Naive thymus-derived CD4-positive, alpha-beta T cell (primary cell): Measurements from ENCODE around the gene FRAS1. TPM values are rescaled to one million over a fixed set of nuclear protein-coding genes. Genes with fewer than 3 reads are reported as not detected.

Source experiments
- ATAC-seq: fragments of 150-1000 bp; cut with Tn5 transposase; 2 replicates; pipeline ENCODE4 v1.10.0; 2021; ENCODE audit warnings: mild to moderate bottlenecking, moderate library complexity
- CTCF ChIA-PET: fragments of 350-600 bp; sonication (Branson Sonifier 250); formaldehyde crosslinking; loops from one replicate; lab custom pipeline; 2021; ENCODE audit warnings: antibody characterized with exemption; lab: Charles Lee
- POLR2A ChIA-PET: fragments of 350-600 bp; sonication (Branson Sonifier 250); formaldehyde crosslinking; loops from one replicate; lab custom pipeline; 2021; ENCODE audit warnings: antibody characterized with exemption, inconsistent platforms; lab: Charles Lee
- DNase-seq, 9 donors: peaks; one replicate each; pipeline versions ENCODE4 v3.0.0 to v3.0.0-alpha.2; 2020 to 2022; ENCODE audit warnings: mixed read lengths in 1 of 9
- H3K27ac ChIP-seq: one replicate; pipeline ENCODE4 v1.7.0; 2013; ENCODE audit warnings: mild to moderate bottlenecking, low read depth, low read length, moderate library complexity
- H3K27me3 ChIP-seq, 2 donors: one replicate each; pipeline ENCODE4 v1.7.0; 2013; ENCODE audit warnings: low read length in 2 of 2, mild to moderate bottlenecking in 2 of 2, moderate library complexity in 2 of 2; ENCODE audit not compliant: control insufficient read depth in 2 of 2, insufficient read depth in 2 of 2
- H3K36me3 ChIP-seq, 3 experiments: 1 replicate in 2 of 3; 2 replicates in 1 of 3; pipeline ENCODE4 v1.7.0; 2013; ENCODE audit warnings: low read length in 3 of 3, mild to moderate bottlenecking in 3 of 3, moderate library complexity in 1 of 3; ENCODE audit not compliant: insufficient read depth in 3 of 3, control insufficient read depth in 2 of 3
- H3K4me1 ChIP-seq, 2 donors: one replicate each; pipeline ENCODE4 v1.7.0; 2013; ENCODE audit warnings: low read length in 2 of 2, mild to moderate bottlenecking in 2 of 2, moderate library complexity in 1 of 2; ENCODE audit not compliant: control insufficient read depth in 2 of 2, insufficient read depth in 2 of 2
- H3K4me3 ChIP-seq: 2 replicates; pipeline ENCODE4 v1.7.0; 2013; ENCODE audit warnings: mild to moderate bottlenecking, low read length
- H3K9me3 ChIP-seq, 3 experiments: 1 replicate in 2 of 3; 2 replicates in 1 of 3; pipeline ENCODE4 v1.7.0; 2013; ENCODE audit warnings: low read length in 3 of 3; ENCODE audit not compliant: control insufficient read depth in 2 of 3
- H3K27ac Mint-ChIP-seq, 9 donors: one replicate each; pipeline ENCODE4 v1.8.0; 2020 to 2022; ENCODE audit warnings: mixed read lengths in 9 of 9, mild to moderate bottlenecking in 8 of 9, moderate library complexity in 5 of 9, inconsistent platforms in 2 of 9
- H3K27me3 Mint-ChIP-seq, 5 donors: one replicate each; pipeline ENCODE4 v1.8.0; 2021 to 2022; ENCODE audit warnings: mixed read lengths in 5 of 5, mild to moderate bottlenecking in 1 of 5
- H3K36me3 Mint-ChIP-seq, 5 donors: one replicate each; pipeline ENCODE4 v1.8.0; 2020 to 2022; ENCODE audit warnings: mixed read lengths in 5 of 5, mild to moderate bottlenecking in 3 of 5, inconsistent platforms in 1 of 5
- H3K4me1 Mint-ChIP-seq, 7 donors: one replicate each; pipeline ENCODE4 v1.8.0; 2020 to 2022; ENCODE audit warnings: mixed read lengths in 7 of 7, mild to moderate bottlenecking in 3 of 7, inconsistent platforms in 1 of 7
- H3K4me3 Mint-ChIP-seq, 10 donors: one replicate each; pipeline ENCODE4 v1.8.0; 2020 to 2022; ENCODE audit warnings: mild to moderate bottlenecking in 10 of 10, mixed read lengths in 10 of 10, moderate library complexity in 6 of 10, inconsistent platforms in 2 of 10
- H3K9me3 Mint-ChIP-seq, 11 donors: one replicate each; pipeline ENCODE4 v1.8.0; 2020 to 2022; ENCODE audit warnings: mixed read lengths in 11 of 11, mild to moderate bottlenecking in 4 of 11, inconsistent platforms in 1 of 11, moderate library complexity in 1 of 11
- intact Hi-C, 2 donors: fragments of 100-400 bp; cut with micrococcal nuclease; formaldehyde crosslinking; loops; one replicate each; pipeline ENCODE4 v1.15.1; 2023
- polyA plus RNA-seq, 2 donors: library from polyadenylated mRNA; unstranded; fragments of 300-500 nt; fragmentation: Illumina TruSeq; gene quantifications; one replicate each; pipeline ENCODE4 v1.2.3, GENCODE V29; 2021
- total RNA-seq, 6 experiments: library from RNA in 5 of 6; stranded (reverse) in 5 of 6; gene quantifications; 1 replicate in 5 of 6; 2 replicates in 1 of 6; pipeline ENCODE4 v1.2.3 and lab custom pipeline; 2021 to 2026

FRAS1 gene
- total and polyA plus RNA-seq, 7 experiments from 2014 or later = 0.02 TPM; not detected in 6

- Mint-ChIP-seq H3K36me3 (no peaks in the 10 kb centered on the region), H3K27ac (no peak overlapping the region), H3K4me3 (no peak overlapping the region), H3K4me1 (no peaks in the 10 kb centered on the region), H3K9me3 (peaks cover 0 to 1% (median 0%) of the 10 kb centered on the region in 11 donors), H3K27me3 (peaks cover 4 to 18% (median 9%) of the 10 kb centered on the region in 5 donors)
- no peak overlapping the region for H3K27ac ChIP-seq
- no peaks in the 10 kb centered on the region for H3K36me3 ChIP-seq
- H3K9me3 ChIP-seq = no peaks in the 10 kb centered on the region
- no peaks in the 10 kb centered on the region for H3K4me1 ChIP-seq
- no peaks in the 10 kb centered on the region for H3K27me3 ChIP-seq
- intact Hi-C loops = no loop called here
- no peak overlapping the region for H3K4me3 ChIP-seq
- ATAC-seq (no peak), DNase-seq (no peak)
- POLR2A ChIA-PET = no interaction called here
- CTCF ChIA-PET = no interaction called here
Observed at GRCh38 chr4:78426972-78427371, 369.8 kb downstream of the FRAS1 start.

DNA sequence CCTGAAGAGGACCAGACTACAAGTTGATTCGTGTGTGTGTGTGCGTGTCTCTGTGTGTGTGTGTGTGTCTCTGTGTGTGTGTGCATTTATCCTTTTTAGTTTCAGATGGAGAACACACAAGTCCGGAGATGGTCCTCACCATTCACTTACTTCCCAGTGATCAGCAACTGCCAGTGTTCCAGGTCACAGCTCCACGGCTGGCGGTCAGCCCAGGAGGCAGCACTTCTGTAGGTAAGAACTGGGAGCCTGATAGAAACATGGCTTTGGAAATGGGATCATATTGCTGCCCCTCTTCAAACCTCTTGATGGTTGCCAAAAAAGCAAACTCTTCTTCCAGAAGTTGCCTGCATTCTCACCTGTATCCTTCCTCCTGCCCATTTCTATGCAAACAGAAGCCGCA is 371.9 kb downstream of the FRAS1 start:
- H3K27me3 Mint-ChIP-seq = peaks cover 0 to 10% (median 4%) of the 10 kb centered on the region in 5 donors
- POLR2A ChIA-PET = no interaction called here
- no peak overlapping the region for H3K4me3 Mint-ChIP-seq
- peaks cover 0 to 1% (median 0%) of the 10 kb centered on the region in 11 donors for H3K9me3 Mint-ChIP-seq
- no peaks in the 10 kb centered on the region for H3K36me3 ChIP-seq
- CTCF ChIA-PET = no interaction called here
- H3K36me3 Mint-ChIP-seq = no peaks in the 10 kb centered on the region
- H3K27me3 ChIP-seq = no peaks in the 10 kb centered on the region
- H3K4me3 ChIP-seq = no peak overlapping the region
- no peak overlapping the region for H3K27ac Mint-ChIP-seq
- no peak overlapping the region for H3K27ac ChIP-seq
- ATAC-seq (no peak), DNase-seq (no peak)
- H3K4me1 ChIP-seq = no peaks in the 10 kb centered on the region
- intact Hi-C loops = no loop called here
- no peaks in the 10 kb centered on the region for H3K9me3 ChIP-seq
- H3K4me1 Mint-ChIP-seq = no peaks in the 10 kb centered on the region

- DNase-seq (no peak), ATAC-seq (no peak)
- POLR2A ChIA-PET = no interaction called here
- Mint-ChIP-seq H3K27ac (no peak overlapping the region), H3K4me1 (no peaks in the 10 kb centered on the region), H3K27me3 (peaks cover 0 to 13% (median 4%) of the 10 kb centered on the region in 5 donors), H3K4me3 (no peak overlapping the region), H3K9me3 (no peaks in the 10 kb centered on the region), H3K36me3 (no peaks in the 10 kb centered on the region)
- no peaks in the 10 kb centered on the region for H3K9me3 ChIP-seq
- H3K27me3 ChIP-seq = no peaks in the 10 kb centered on the region
- H3K27ac ChIP-seq = no peak overlapping the region
- no peaks in the 10 kb centered on the region for H3K4me1 ChIP-seq
- CTCF ChIA-PET = no interaction called here
- H3K4me3 ChIP-seq = no peak overlapping the region
- H3K36me3 ChIP-seq = no peaks in the 10 kb centered on the region
- intact Hi-C loops = no loop called here
Observed at GRCh38 chr4:78432896-78433295, 375.8 kb downstream of the FRAS1 start.

- Mint-ChIP-seq H3K4me1 (peaks cover 0 to 4% (median 0%) of the 10 kb centered on the region in 7 donors), H3K36me3 (no peaks in the 10 kb centered on the region), H3K27me3 (peaks cover 0 to 15% (median 8%) of the 10 kb centered on the region in 5 donors), H3K27ac (no peak overlapping the region), H3K9me3 (no peaks in the 10 kb centered on the region), H3K4me3 (no peak overlapping the region)
- H3K4me3 ChIP-seq = no peak overlapping the region
- ChIA-PET POLR2A (no interaction called here), CTCF (no interaction called here)
- H3K9me3 ChIP-seq = no peaks in the 10 kb centered on the region
- no peaks in the 10 kb centered on the region for H3K4me1 ChIP-seq
- H3K27ac ChIP-seq = no peak overlapping the region
- no peak for DNase-seq
- H3K36me3 ChIP-seq = no peaks in the 10 kb centered on the region
- ATAC-seq = no peak
- intact Hi-C loops = no loop called here
- no peaks in the 10 kb centered on the region for H3K27me3 ChIP-seq
Observed at GRCh38 chr4:78437608-78438088, 380.5 kb downstream of the FRAS1 start.

DNA sequence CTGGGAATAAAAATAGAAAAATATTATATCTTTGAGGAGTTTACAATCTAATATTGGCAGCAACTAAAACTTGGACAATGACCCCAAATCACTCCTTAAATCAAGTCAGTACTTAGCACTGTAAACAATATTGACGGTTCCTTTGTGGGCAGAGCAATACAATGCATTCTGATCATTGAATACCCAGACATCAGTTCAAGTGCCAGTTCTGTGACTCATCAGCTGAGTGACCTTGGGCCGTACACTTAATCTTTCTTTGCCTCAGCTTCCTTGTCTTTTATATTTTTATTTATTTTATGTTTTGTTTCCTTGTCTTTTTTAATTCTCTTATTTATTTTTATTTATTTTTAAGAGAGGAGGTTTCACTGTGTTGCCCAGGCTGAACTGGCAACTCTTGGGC is 382.2 kb downstream of the FRAS1 start:
- ChIA-PET CTCF (no interaction called here), POLR2A (no interaction called here)
- no peaks in the 10 kb centered on the region for H3K36me3 Mint-ChIP-seq
- no peak overlapping the region for H3K4me3 Mint-ChIP-seq
- no peak overlapping the region for H3K27ac Mint-ChIP-seq
- Histone ChIP-seq H3K27ac (no peak overlapping the region), H3K4me1 (no peaks in the 10 kb centered on the region), H3K4me3 (no peak overlapping the region), H3K9me3 (no peaks in the 10 kb centered on the region), H3K36me3 (no peaks in the 10 kb centered on the region), H3K27me3 (no peaks in the 10 kb centered on the region)
- H3K4me1 Mint-ChIP-seq = peaks cover 0 to 4% (median 0%) of the 10 kb centered on the region in 7 donors
- DNase-seq (no peak), ATAC-seq (no peak)
- H3K27me3 Mint-ChIP-seq = peaks cover 0 to 15% (median 8%) of the 10 kb centered on the region in 5 donors
- intact Hi-C loops = no loop called here
- no peaks in the 10 kb centered on the region for H3K9me3 Mint-ChIP-seq

DNA sequence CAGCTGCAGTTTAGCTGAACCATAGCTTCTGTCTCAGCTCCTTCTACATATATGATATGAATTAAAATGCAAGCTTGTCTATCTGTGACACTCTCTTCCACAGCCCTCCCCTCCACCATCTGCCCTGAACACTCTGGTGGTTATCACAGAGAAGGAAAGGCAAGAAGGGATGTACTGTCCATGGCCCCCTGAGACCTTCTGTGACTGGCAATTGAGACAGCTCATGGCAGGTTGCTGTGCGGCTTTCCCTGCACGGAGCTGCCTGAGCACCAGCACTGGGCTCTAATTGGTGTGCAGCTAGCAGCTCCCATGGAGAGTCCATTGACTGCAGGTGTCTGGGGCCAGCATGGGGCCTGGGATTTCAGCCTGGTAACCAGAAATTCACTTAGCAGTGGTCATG is 384.6 kb downstream of the FRAS1 start:
- ChIA-PET CTCF (no interaction called here), POLR2A (no interaction called here)
- H3K36me3 Mint-ChIP-seq = no peaks in the 10 kb centered on the region
- no peaks in the 10 kb centered on the region for H3K9me3 ChIP-seq
- no peak overlapping the region for H3K27ac ChIP-seq
- peaks cover 0 to 4% (median 0%) of the 10 kb centered on the region in 7 donors for H3K4me1 Mint-ChIP-seq
- intact Hi-C loops = no loop called here
- H3K27me3 ChIP-seq = no peaks in the 10 kb centered on the region
- H3K36me3 ChIP-seq = no peaks in the 10 kb centered on the region
- DNase-seq = no peak
- ATAC-seq = no peak
- peaks cover 0 to 7% (median 7%) of the 10 kb centered on the region in 5 donors for H3K27me3 Mint-ChIP-seq
- H3K4me3 Mint-ChIP-seq = no peak overlapping the region
- H3K4me1 ChIP-seq = no peaks in the 10 kb centered on the region
- no peak overlapping the region for H3K4me3 ChIP-seq
- no peaks in the 10 kb centered on the region for H3K9me3 Mint-ChIP-seq
- no peak overlapping the region for H3K27ac Mint-ChIP-seq

DNA sequence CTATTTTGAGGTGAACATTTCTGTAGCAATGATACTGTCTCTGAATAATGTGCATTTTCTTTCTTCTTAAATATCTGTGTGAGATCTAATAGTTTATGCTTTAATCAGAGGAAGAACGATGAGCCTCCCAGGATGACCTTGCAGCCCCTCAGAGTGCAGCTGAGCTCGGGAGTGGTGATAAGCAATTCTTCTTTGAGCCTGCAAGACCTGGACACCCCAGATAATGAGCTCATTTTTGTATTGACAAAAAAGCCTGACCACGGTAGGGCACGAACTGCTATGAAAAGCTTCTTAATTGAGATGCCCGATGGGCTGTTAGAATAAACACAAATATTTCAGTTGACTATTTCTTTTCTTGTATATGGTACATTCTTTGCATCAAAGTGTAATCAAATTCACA is 389.5 kb downstream of the FRAS1 start:
- ATAC-seq = no peak
- Histone ChIP-seq H3K27ac (no peak overlapping the region), H3K4me1 (no peaks in the 10 kb centered on the region), H3K9me3 (no peaks in the 10 kb centered on the region), H3K27me3 (no peaks in the 10 kb centered on the region), H3K4me3 (no peak overlapping the region), H3K36me3 (no peaks in the 10 kb centered on the region)
- DNase-seq = no peak
- peaks cover 0 to 11% (median 4%) of the 10 kb centered on the region in 5 donors for H3K27me3 Mint-ChIP-seq
- POLR2A ChIA-PET = no interaction called here
- no peak overlapping the region for H3K27ac Mint-ChIP-seq
- intact Hi-C loops = no loop called here
- H3K4me1 Mint-ChIP-seq = no peaks in the 10 kb centered on the region
- CTCF ChIA-PET = no interaction called here
- no peaks in the 10 kb centered on the region for H3K9me3 Mint-ChIP-seq
- no peak overlapping the region for H3K4me3 Mint-ChIP-seq
- H3K36me3 Mint-ChIP-seq = no peaks in the 10 kb centered on the region
